ENCODE measurements around the gene CXCL16. TPM values are rescaled to one million over a fixed set of nuclear protein-coding genes. Genes with fewer than 3 reads are reported as not detected.
A peak's percentile ranks its signal among the peaks of the same experiment; 100 is the strongest.

The CXCL16 gene
- total and polyA plus RNA-seq, 8 donors = 13.7 to 47.4 (median 28.8) TPM

- intact Hi-C loops (cut with DNase I; ENCODE audit: low total_unique reads) = no loop called here
- no peak for TF ChIP-seq EP300 (IDR thresholded peaks at IDR 0.05)
Observed at GRCh38 chr17:4722678-4723240, 17.0 kb downstream of the CXCL16 start.

DNA sequence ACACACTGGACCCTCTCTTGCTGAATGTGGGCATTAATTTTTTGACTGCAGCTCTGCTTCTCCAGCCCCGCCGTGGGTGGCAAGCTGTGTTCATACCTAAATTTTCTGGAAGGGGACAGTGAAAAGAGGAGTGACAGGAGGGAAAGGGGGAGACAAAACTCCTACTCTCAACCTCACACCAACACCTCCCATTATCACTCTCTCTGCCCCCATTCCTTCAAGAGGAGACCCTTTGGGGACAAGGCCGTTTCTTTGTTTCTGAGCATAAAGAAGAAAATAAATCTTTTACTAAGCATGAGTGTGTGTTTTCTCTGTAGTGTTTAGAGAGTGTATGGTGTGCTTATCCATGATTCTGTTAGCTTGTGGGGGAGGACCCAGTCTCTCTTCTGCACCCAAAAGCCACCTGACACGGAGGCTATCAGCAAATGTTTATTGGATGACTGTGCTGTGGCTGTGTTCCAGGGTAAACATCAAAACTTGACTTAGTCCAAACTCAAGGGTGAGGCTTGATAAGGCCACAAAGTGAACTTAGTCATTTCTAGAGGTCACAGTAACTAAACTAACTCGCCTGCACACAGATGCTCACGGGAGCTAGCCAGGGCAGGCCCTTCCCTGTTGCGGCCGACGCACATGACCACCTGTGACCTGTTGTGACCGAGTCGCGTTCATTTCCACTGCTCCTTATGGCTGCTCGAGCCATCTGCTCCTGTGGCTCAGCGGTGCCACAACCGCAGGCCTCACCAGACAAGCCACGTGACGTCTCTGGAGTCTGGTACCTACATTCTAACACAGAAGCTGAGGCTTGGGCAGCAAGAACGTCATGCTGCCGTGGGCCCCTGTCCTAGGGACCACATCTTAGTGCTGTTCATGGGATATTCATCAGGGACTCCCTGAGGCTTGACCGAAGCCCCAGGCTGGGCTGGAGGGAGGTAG, 18.3 kb downstream of the CXCL16 start:
- DNase-seq = peak; percentile 92 to 93
- H3K36me3 ChIP-seq = peaks cover 26 to 48% (median 41%) of the 10 kb centered on the region in 4 donors
- intact Hi-C loops (cut with DNase I; ENCODE audit: low total_unique reads) = no loop called here
- H3K4me3 ChIP-seq = no peak overlapping the region
- H3K9me3 ChIP-seq = no peaks in the 10 kb centered on the region
- H3K27me3 ChIP-seq = no peaks in the 10 kb centered on the region
- peak overlapping the region; percentile 74 to 79 (median 76) for H3K27ac ChIP-seq
- TF ChIP-seq POLR2A (IDR thresholded peaks at IDR 0.05) = no peak
- no peak for TF ChIP-seq EP300 (IDR thresholded peaks at IDR 0.05)
- TF ChIP-seq, protein P1, sequence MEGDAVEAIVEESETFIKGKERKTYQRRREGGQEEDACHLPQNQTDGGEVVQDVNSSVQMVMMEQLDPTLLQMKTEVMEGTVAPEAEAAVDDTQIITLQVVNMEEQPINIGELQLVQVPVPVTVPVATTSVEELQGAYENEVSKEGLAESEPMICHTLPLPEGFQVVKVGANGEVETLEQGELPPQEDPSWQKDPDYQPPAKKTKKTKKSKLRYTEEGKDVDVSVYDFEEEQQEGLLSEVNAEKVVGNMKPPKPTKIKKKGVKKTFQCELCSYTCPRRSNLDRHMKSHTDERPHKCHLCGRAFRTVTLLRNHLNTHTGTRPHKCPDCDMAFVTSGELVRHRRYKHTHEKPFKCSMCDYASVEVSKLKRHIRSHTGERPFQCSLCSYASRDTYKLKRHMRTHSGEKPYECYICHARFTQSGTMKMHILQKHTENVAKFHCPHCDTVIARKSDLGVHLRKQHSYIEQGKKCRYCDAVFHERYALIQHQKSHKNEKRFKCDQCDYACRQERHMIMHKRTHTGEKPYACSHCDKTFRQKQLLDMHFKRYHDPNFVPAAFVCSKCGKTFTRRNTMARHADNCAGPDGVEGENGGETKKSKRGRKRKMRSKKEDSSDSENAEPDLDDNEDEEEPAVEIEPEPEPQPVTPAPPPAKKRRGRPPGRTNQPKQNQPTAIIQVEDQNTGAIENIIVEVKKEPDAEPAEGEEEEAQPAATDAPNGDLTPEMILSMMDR (IDR thresholded peaks at IDR 0.05) = no peak
- TF ChIP-seq POLR2AphosphoS5 (IDR thresholded peaks at IDR 0.05) = peak; percentile 17 to 94 (median 70)
- 32 to 57% (median 41%) methylated on average over 7 to 20 of the region's 20 CpGs for WGBS, 5 donors
- H3K4me1 ChIP-seq = peaks cover 16 to 45% (median 29%) of the 10 kb centered on the region in 4 donors

More at GRCh38 chr17:4722678-4723240, 17.0 kb downstream of the CXCL16 start:
- Histone ChIP-seq H3K9me3 (no peaks in the 10 kb centered on the region), H3K27ac (peak overlapping the region in 3 of 5 donors; percentile 74 to 79 (median 76)), H3K4me1 (peaks cover 16 to 40% (median 30%) of the 10 kb centered on the region in 4 donors), H3K36me3 (peaks cover 19 to 35% (median 28%) of the 10 kb centered on the region in 4 donors), H3K4me3 (no peak overlapping the region), H3K27me3 (no peaks in the 10 kb centered on the region)
- peak in 1 of 2 donors; percentile 10 for DNase-seq
- WGBS, 5 donors = 85 to 90% (median 86%) methylated on average over 16 of the region's 16 CpGs

GRCh38 chr17:4720787-4721186, 18.9 kb downstream of the CXCL16 start:
- intact Hi-C loops (cut with DNase I; ENCODE audit: low total_unique reads) = no loop called here
- no peaks in the 10 kb centered on the region for H3K27me3 ChIP-seq
- TF ChIP-seq, protein P1 (IDR thresholded peaks at IDR 0.05) = no peak
- no peak for TF ChIP-seq EP300 (IDR thresholded peaks at IDR 0.05)
- TF ChIP-seq POLR2A (IDR thresholded peaks at IDR 0.05) = no peak
- TF ChIP-seq POLR2AphosphoS5 (IDR thresholded peaks at IDR 0.05) = no peak
- peaks cover 29 to 54% (median 48%) of the 10 kb centered on the region in 4 donors for H3K36me3 ChIP-seq
- DNase-seq = no peak
- no peaks in the 10 kb centered on the region for H3K9me3 ChIP-seq
- H3K4me1 ChIP-seq = peaks cover 16 to 49% (median 29%) of the 10 kb centered on the region in 4 donors
- H3K4me3 ChIP-seq = no peak overlapping the region
- 88 to 94% (median 92%) methylated on average over 7 of the region's 7 CpGs for WGBS, 5 donors
- peak overlapping the region; percentile 38 to 79 (median 75) for H3K27ac ChIP-seq

GRCh38 chr17:4719684-4720221, 20.0 kb downstream of the CXCL16 start:
- Histone ChIP-seq H3K36me3 (peaks cover 29 to 55% (median 49%) of the 10 kb centered on the region in 4 donors), H3K9me3 (no peaks in the 10 kb centered on the region), H3K4me3 (no peak overlapping the region), H3K27ac (peak overlapping the region; percentile 37 to 79 (median 62)), H3K27me3 (no peaks in the 10 kb centered on the region), H3K4me1 (peaks cover 16 to 55% (median 29%) of the 10 kb centered on the region in 4 donors)
- TF ChIP-seq EP300 (IDR thresholded peaks at IDR 0.05) = no peak
- TF ChIP-seq POLR2A (IDR thresholded peaks at IDR 0.05) = no peak
- TF ChIP-seq, protein P1 (IDR thresholded peaks at IDR 0.05) = no peak
- intact Hi-C loops (cut with DNase I; ENCODE audit: low total_unique reads) = no loop called here
- whole genome bisulfite sequencing, 5 donors = 41 to 69% (median 42%) methylated on average over 15 of the region's 15 CpGs
- DNase-seq = peak; percentile 74 to 75
